K562 (cell line): ENCODE measurements around the gene FAM149B1. TPM values are rescaled to one million over a fixed set of nuclear protein-coding genes. Genes with fewer than 3 reads are reported as not detected.

Experiments
- ATAC-seq: fragments of 200-7000 bp; cut with Tn5 transposase; 3 replicates; pipeline ENCODE4 v1.9.1; 2020; ENCODE audit warnings: moderate library complexity
- BruUV-seq: library from RNA; stranded (reverse); fragments of 400-500 nt; replicated peaks from 2 replicates; lab custom pipeline; 2021; lab: Mats Ljungman, UMichigan
- CTCF ChIA-PET: fragments of 300-600 bp; formaldehyde crosslinking; extraction: SDS; loops from one replicate; lab custom pipeline; 2021; ENCODE audit warnings: low intra/inter-chr PET ratio; lab: Yijun Ruan, JAX
- POLR2A ChIA-PET: fragments of 300-600, 350-650 bp; sonication (Branson Sonifier 250); formaldehyde crosslinking; extraction: SDS; loops from one replicate; lab custom pipeline; 2021; ENCODE audit warnings: antibody characterized with exemption, inconsistent platforms; lab: Yijun Ruan, JAX
- DNase-seq, 4 experiments: peaks; one replicate each; pipeline versions ENCODE4 v3.0.0 to v3.0.0-alpha.2; 2011 to 2018; ENCODE audit warnings: low spot score in 3 of 4, mixed read lengths in 3 of 4; ENCODE audit errors: extremely low read depth in 1 of 4
- FAIRE-seq: peaks from 2 replicates; lab custom pipeline; 2011; peaks lifted over from hg19 to GRCh38; lab: Jason Lieb, UNC
- H2AFZ ChIP-seq: 2 replicates; pipeline ENCODE4 v1.6.0; 2011; ENCODE audit warnings: low read depth, low read length, control low read depth, inconsistent platforms
- H3K27ac ChIP-seq: fragments of 200-600 bp; 3 replicates; pipeline ENCODE4 v1.8.0; 2011; ENCODE audit warnings: low read depth, mild to moderate bottlenecking, control low read depth, inconsistent platforms, low read length, moderate library complexity, mixed read lengths; ENCODE audit errors: extremely low read depth
- H3K27me3 ChIP-seq, 2 experiments: fragments of 300-600 bp in 1 of 2; 2 replicates in 1 of 2; 3 replicates in 1 of 2; pipeline versions ENCODE4 v1.6.0 to v1.8.0; 2011; ENCODE audit warnings: inconsistent platforms in 2 of 2, low read length in 2 of 2, mild to moderate bottlenecking in 1 of 2, mixed read lengths in 1 of 2, moderate library complexity in 1 of 2; ENCODE audit not compliant: control insufficient read depth in 2 of 2, insufficient read depth in 2 of 2
- H3K36me3 ChIP-seq: fragments of 300-600 bp; 3 replicates; pipeline ENCODE4 v1.8.0; 2011; ENCODE audit warnings: mild to moderate bottlenecking, low read length, inconsistent platforms; ENCODE audit not compliant: control insufficient read depth, insufficient read depth
- H3K4me1 ChIP-seq, 2 experiments: fragments of 200-600 bp in 1 of 2; replicated peaks in 1 of 2; 2 replicates in 1 of 2; 3 replicates in 1 of 2; pipeline versions ENCODE4 v1.5.1 to v1.8.0; 2011; ENCODE audit warnings: inconsistent platforms in 2 of 2, low read length in 2 of 2, mild to moderate bottlenecking in 1 of 2, mixed read lengths in 1 of 2, moderate library complexity in 1 of 2; ENCODE audit not compliant: control insufficient read depth in 2 of 2, insufficient read depth in 2 of 2
- H3K4me2 ChIP-seq: 2 replicates; pipeline ENCODE4 v1.6.1; 2011; ENCODE audit warnings: low read length, control low read depth, inconsistent platforms, mixed read lengths; ENCODE audit not compliant: insufficient read depth
- H3K4me3 ChIP-seq: fragments of 200-600 bp; sonication (generic), shearing (Covaris generic); 2 replicates; pipeline ENCODE4 v1.5.1; 2016; ENCODE audit warnings: control low read depth, inconsistent platforms
- H3K79me2 ChIP-seq: fragments of 200-600 bp; 3 replicates; pipeline ENCODE4 v1.8.0; 2011; ENCODE audit warnings: low read length, inconsistent platforms; ENCODE audit not compliant: control insufficient read depth, insufficient read depth
- H3K9ac ChIP-seq, 2 experiments: 2 replicates each; pipeline versions ENCODE4 v1.6.0 to v1.6.1; 2011; ENCODE audit warnings: low read depth in 2 of 2, low read length in 2 of 2, control low read depth in 1 of 2, inconsistent platforms in 1 of 2, mild to moderate bottlenecking in 1 of 2, mixed read lengths in 1 of 2; ENCODE audit not compliant: insufficient read depth in 1 of 2
- H3K9me1 ChIP-seq: one replicate; pipeline ENCODE4 v1.6.0; 2011; ENCODE audit warnings: inconsistent platforms, mild to moderate bottlenecking, low read length, moderate library complexity; ENCODE audit not compliant: control insufficient read depth, insufficient read depth
- H3K9me3 ChIP-seq: replicated peaks from 2 replicates; pipeline ENCODE4 v1.5.1; 2011; ENCODE audit warnings: low read depth, low read length, inconsistent platforms; ENCODE audit not compliant: control insufficient read depth, insufficient read depth
- H4K20me1 ChIP-seq: replicated peaks from 2 replicates; pipeline ENCODE4 v1.6.1; 2011; ENCODE audit warnings: low read length, inconsistent platforms, mixed read lengths; ENCODE audit not compliant: control insufficient read depth, insufficient read depth
- CEBPG ChIP-seq, 3 experiments: fragments of 200-800 bp in 1 of 3; sonication (Bioruptor generic) in 1 of 3; sonication (generic) in 1 of 3; formaldehyde crosslinking in 1 of 3; IDR thresholded peaks in 2 of 3; conservative IDR thresholded peaks in 1 of 3; 2 replicates each; pipeline versions ENCODE4 v1.6.1 to v1.8.0; 2016 to 2022; ENCODE audit warnings: missing compliant biosample characterization in 2 of 3, missing genetic modification characterization in 2 of 3, mild to moderate bottlenecking in 1 of 3, missing genetic modification reagents in 1 of 3
- EZH2 ChIP-seq: IDR thresholded peaks from 2 replicates; pipeline ENCODE4 v1.6.1; 2012; ENCODE audit warnings: low read depth, mild to moderate bottlenecking, inconsistent platforms, low read length, borderline replicate concordance
- JUND ChIP-seq, 2 experiments: IDR thresholded peaks; 2 replicates in 1 of 2; 3 replicates in 1 of 2; pipeline ENCODE4 v1.6.1; 2011; ENCODE audit warnings: borderline replicate concordance in 2 of 2, low read depth in 2 of 2, low read length in 2 of 2, improper control_type of control experiment in 1 of 2, missing biosample characterization in 1 of 2, missing genetic modification characterization in 1 of 2, missing genetic modification reagents in 1 of 2
- MEIS2 ChIP-seq: fragments of 450-650 bp; IDR thresholded peaks from 2 replicates; pipeline ENCODE4 v1.6.1; 2014; ENCODE audit warnings: mild to moderate bottlenecking; ENCODE audit not compliant: partially characterized antibody
- NEUROD1 ChIP-seq: fragments of 150-350 bp; IDR thresholded peaks from 2 replicates; pipeline ENCODE4 v1.6.1; 2014; ENCODE audit warnings: borderline replicate concordance, low read length, low read depth; ENCODE audit not compliant: partially characterized antibody
- SAFB ChIP-seq: fragments of 200-400 bp; formaldehyde crosslinking; IDR thresholded peaks from 2 replicates; pipeline ENCODE4 v1.6.1; 2017; ENCODE audit warnings: low read depth, low read length, borderline replicate concordance
- TCFL5 ChIP-seq: fragments of 250-450 bp; sonication (Bioruptor Pico); conservative IDR thresholded peaks from 2 replicates; pipeline ENCODE4 v1.6.1; 2021; ENCODE audit warnings: mild to moderate bottlenecking, moderate library complexity, matching md5 sums
- TFE3 ChIP-seq: fragments of 450-650 bp; formaldehyde crosslinking; IDR thresholded peaks from 2 replicates; pipeline ENCODE4 v1.4.0; 2020; ENCODE audit warnings: mild to moderate bottlenecking, mixed read lengths
- XRCC4 ChIP-seq: IDR thresholded peaks from one replicate; pipeline ENCODE4 v1.6.1; 2011; ENCODE audit not compliant: insufficient read depth, insufficient read length; ENCODE audit errors: extremely low read depth
- ZNF133 ChIP-seq: fragments of 250-450 bp; sonication (Bioruptor Pico); IDR thresholded peaks from 2 replicates; pipeline ENCODE4 v1.4.0; 2020; ENCODE audit warnings: mild to moderate bottlenecking
- ZNF384 ChIP-seq: IDR thresholded peaks from 2 replicates; pipeline ENCODE4 v1.6.1; 2012; ENCODE audit warnings: low read depth, low read length, improper control_type of control experiment
- ZNF764 ChIP-seq: fragments of 250-450 bp; sonication (Bioruptor Pico); IDR thresholded peaks from 2 replicates; pipeline ENCODE4 v1.4.0; 2020; ENCODE audit warnings: low read depth, mild to moderate bottlenecking, moderate library complexity
- WGBS: fragments of 100-300 bp; shearing (Covaris generic); methylation state at CpG from one replicate; pipeline ENCODE4 v1.1.6; 2016; ENCODE audit warnings: low coverage, mixed read lengths; ENCODE audit not compliant: insufficient coverage; ENCODE audit errors: missing lambda C conversion rate; 5-methylcytosine and 5-hydroxymethylcytosine counted together
- in situ Hi-C: fragments of 300-500 bp; cut with MboI; formaldehyde crosslinking; loops from 4 replicates; pipeline ENCODE4 v1.15.0; 2018; ENCODE audit warnings: inconsistent platforms, mixed read lengths
- intact Hi-C: fragments of 100-400 bp; cut with micrococcal nuclease; formaldehyde crosslinking; loops from 2 replicates; pipeline ENCODE4 v1.14.2; 2022
- polyA plus RNA-seq, 8 experiments: library from polyadenylated mRNA; depleted of rRNA in 4 of 8; stranded (reverse) in 5 of 8; unstranded in 3 of 8; fragments of >200 nt; fragmentation: Nextera tagmentation in 2 of 8; fragmentation: Illumina TruSeq in 1 of 8; extraction: Ambion mirVana in 2 of 8; extraction: Trizol in 1 of 8; gene quantifications; 2 replicates each; pipeline versions ENCODE4 v1.2.1 to v1.2.3, GENCODE V29; 2011 to 2014; ENCODE audit warnings: inconsistent platforms in 1 of 8, missing spikeins in 1 of 8
- total RNA-seq, 7 experiments: library from RNA; depleted of rRNA in 6 of 7; stranded (reverse); fragments of >200 nt in 6 of 7; fragmentation: Illumina TruSeq in 2 of 7; extraction: Trizol in 2 of 7; gene quantifications; 2 replicates each; pipeline versions ENCODE4 v1.2.1 to v1.2.3, GENCODE V29; 2011 to 2021; ENCODE audit warnings: low replicate concordance in 1 of 7
- TF ChIP-seq, protein P1 (sequence below), 2 experiments: fragments of 450-650 bp in 1 of 2; sonication (generic) in 1 of 2; formaldehyde crosslinking; conservative IDR thresholded peaks; 2 replicates each; pipeline versions ENCODE4 v1.4.0 to v1.8.1; 2020 to 2022; ENCODE audit warnings: mild to moderate bottlenecking in 1 of 2, missing genetic modification reagents in 1 of 2
- TF ChIP-seq, protein P2 (sequence below): fragments of 250-450 bp; sonication (Bioruptor Pico); IDR thresholded peaks from 2 replicates; pipeline ENCODE4 v1.8.0; 2022; ENCODE audit warnings: inconsistent platforms
- TF ChIP-seq, protein P3 (sequence below), 2 experiments: fragments of 450-650 bp in 1 of 2; sonication (generic) in 1 of 2; formaldehyde crosslinking in 1 of 2; IDR thresholded peaks in 1 of 2; conservative IDR thresholded peaks in 1 of 2; 2 replicates each; pipeline versions ENCODE4 v1.6.1 to v1.8.1; 2016 to 2023; ENCODE audit warnings: mild to moderate bottlenecking in 2 of 2, moderate library complexity in 2 of 2, inconsistent platforms in 1 of 2, missing genetic modification reagents in 1 of 2

Gene FAM149B1
- total and polyA plus RNA-seq, 9 of the 15 experiments (the other 6 are each of a cell fraction or from before 2014, with no cell fraction given), result 4.2 to 18.5 (median 9.3) TPM

GRCh38 chr10:73228247-73228646 lies 60.3 kb downstream of the FAM149B1 start:
- FAIRE-seq (no peak), ATAC-seq (no peak), DNase-seq (no peak)
- no TSS peak for BruUV-seq
- Histone ChIP-seq H3K79me2 (no peaks in the 10 kb centered on the region), H2AFZ (no peak overlapping the region), H3K4me2 (no peak overlapping the region), H3K36me3 (peaks cover 9% of the 10 kb centered on the region; the same call in 2 of the 3 replicates), H3K9ac (no peak overlapping the region), H3K9me1 (no peaks in the 10 kb centered on the region), H4K20me1 (no peaks in the 10 kb centered on the region; the same call in 1 of the 2 replicates), H3K9me3 (no peaks in the 10 kb centered on the region), H3K4me1 (no peaks in the 10 kb centered on the region; a peak in 1 of 5 replicates), H3K27ac (no peak overlapping the region), H3K27me3 (no peaks in the 10 kb centered on the region), H3K4me3 (no peak overlapping the region)
- ChIA-PET CTCF (no interaction called here), POLR2A (interaction anchor here (1.3 to 2.5 kb wide), 3 partner anchors 10 to 18 kb away, joined by 3 to 13 read pairs (median 4); partner anchors contain the start of gene DNAJC9)
- in situ Hi-C loops, result no loop called here
- intact Hi-C loops, result no loop called here
- WGBS, result 61% methylated on average over 3 of the region's 3 CpGs
- TF ChIP-seq TFE3 (CRISPR knock-in tag) (no peak), EZH2 (no peak), SAFB (no peak), ZNF384 (no peak), MEIS2 (no peak), NEUROD1 (no peak), JUND (IDR thresholded peaks at IDR 0.05; ENCODE audit: borderline replicate concordance, low read depth, low read length) (peak; percentile 41; the same call in 1 of the 2 replicates), JUND (tag; IDR thresholded peaks at IDR 0.05; ENCODE audit: borderline replicate concordance, low read depth, low read length) (peak; percentile 48; the same call in 1 of the 3 replicates), ZNF133 (CRISPR knock-in tag) (no peak), TCFL5 (no peak), CEBPG (CRISPR knock-in tag; IDR thresholded peaks at IDR 0.05) (no peak), CEBPG (tag; conservative IDR thresholded peaks at IDR 0.05 in 1 of 2, IDR thresholded peaks at IDR 0.05 in 1 of 2) (peak in 1 of 2 experiments; percentile 62; a peak in 1 of 4 replicates), XRCC4 (no peak), ZNF764 (CRISPR knock-in tag) (no peak)
- TF ChIP-seq, protein P1, sequence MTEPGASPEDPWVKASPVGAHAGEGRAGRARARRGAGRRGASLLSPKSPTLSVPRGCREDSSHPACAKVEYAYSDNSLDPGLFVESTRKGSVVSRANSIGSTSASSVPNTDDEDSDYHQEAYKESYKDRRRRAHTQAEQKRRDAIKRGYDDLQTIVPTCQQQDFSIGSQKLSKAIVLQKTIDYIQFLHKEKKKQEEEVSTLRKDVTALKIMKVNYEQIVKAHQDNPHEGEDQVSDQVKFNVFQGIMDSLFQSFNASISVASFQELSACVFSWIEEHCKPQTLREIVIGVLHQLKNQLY (CRISPR knock-in tag; conservative IDR thresholded peaks at IDR 0.05), result no peak
- TF ChIP-seq, protein P2, sequence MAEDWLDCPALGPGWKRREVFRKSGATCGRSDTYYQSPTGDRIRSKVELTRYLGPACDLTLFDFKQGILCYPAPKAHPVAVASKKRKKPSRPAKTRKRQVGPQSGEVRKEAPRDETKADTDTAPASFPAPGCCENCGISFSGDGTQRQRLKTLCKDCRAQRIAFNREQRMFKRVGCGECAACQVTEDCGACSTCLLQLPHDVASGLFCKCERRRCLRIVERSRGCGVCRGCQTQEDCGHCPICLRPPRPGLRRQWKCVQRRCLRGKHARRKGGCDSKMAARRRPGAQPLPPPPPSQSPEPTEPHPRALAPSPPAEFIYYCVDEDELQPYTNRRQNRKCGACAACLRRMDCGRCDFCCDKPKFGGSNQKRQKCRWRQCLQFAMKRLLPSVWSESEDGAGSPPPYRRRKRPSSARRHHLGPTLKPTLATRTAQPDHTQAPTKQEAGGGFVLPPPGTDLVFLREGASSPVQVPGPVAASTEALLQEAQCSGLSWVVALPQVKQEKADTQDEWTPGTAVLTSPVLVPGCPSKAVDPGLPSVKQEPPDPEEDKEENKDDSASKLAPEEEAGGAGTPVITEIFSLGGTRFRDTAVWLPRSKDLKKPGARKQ (CRISPR knock-in tag), result no peak
- TF ChIP-seq, protein P3, sequence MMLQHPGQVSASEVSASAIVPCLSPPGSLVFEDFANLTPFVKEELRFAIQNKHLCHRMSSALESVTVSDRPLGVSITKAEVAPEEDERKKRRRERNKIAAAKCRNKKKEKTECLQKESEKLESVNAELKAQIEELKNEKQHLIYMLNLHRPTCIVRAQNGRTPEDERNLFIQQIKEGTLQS (IDR thresholded peaks at IDR 0.05), result peak; percentile 61
- TF ChIP-seq, protein P3 (CRISPR knock-in tag; conservative IDR thresholded peaks at IDR 0.05), result no peak
